ENCODE results near the gene PAQR5.
"Not testable (repeated sequence)": the region's sequence is repeated elsewhere in the genome, so short reads cannot be mapped to it uniquely, and the experiment has no call there.

The PAQR5 gene

GRCh38 chr15:69298697-69299441, at the start of gene PAQR5:
Gene PAQR5, plus strand, starts transcription at chr15:69298912. Its CDS starts 61,169 bp downstream, at chr15:69360081.
- peak; percentile 78 for DNase-seq

- DNase-seq, result no peak
These were observed 45.6 kb upstream of the PAQR5 start for GRCh38 chr15:69253156-69253555.

- DNase-seq, result peak; percentile 59
These were observed 33.3 kb upstream of the PAQR5 start for GRCh38 chr15:69265347-69265955.

GRCh38 chr15:69271217-69271616, 27.5 kb upstream of the PAQR5 start:
- DNase-seq, result no peak

- no peak for DNase-seq
These were observed 26.6 kb upstream of the PAQR5 start for GRCh38 chr15:69272139-69272538.

- DNase-seq, result no peak
These were observed 25.8 kb upstream of the PAQR5 start for GRCh38 chr15:69272891-69273290.

GRCh38 chr15:69275074-69275670, 23.5 kb upstream of the PAQR5 start:
- DNase-seq, result peak; percentile 36

- no peak for DNase-seq
These were observed 22.7 kb upstream of the PAQR5 start for GRCh38 chr15:69275933-69276560.

- DNase-seq, result no peak
These were observed 21.4 kb upstream of the PAQR5 start for GRCh38 chr15:69277316-69277715.

GRCh38 chr15:69279636-69280035, 19.1 kb upstream of the PAQR5 start:
- DNase-seq, result no peak

- DNase-seq, result no peak
These were observed 17.9 kb upstream of the PAQR5 start for GRCh38 chr15:69280783-69281182.

- DNase-seq, result no peak
These were observed 16.5 kb upstream of the PAQR5 start for GRCh38 chr15:69282104-69282743.

- DNase-seq, result no peak
These were observed 12.9 kb upstream of the PAQR5 start for GRCh38 chr15:69285834-69286233.

GRCh38 chr15:69288011-69288410, 10.7 kb upstream of the PAQR5 start:
- no peak for DNase-seq

- DNase-seq, result no peak
These were observed 10.0 kb upstream of the PAQR5 start for GRCh38 chr15:69288531-69289341.

GRCh38 chr15:69289342-69290146, 9.2 kb upstream of the PAQR5 start:
- peak; percentile 11 for DNase-seq

- DNase-seq, result peak; percentile 51
These were observed 8.2 kb upstream of the PAQR5 start for GRCh38 chr15:69290346-69291164.

- not testable (repeated sequence) for DNase-seq
These were observed 7.1 kb upstream of the PAQR5 start for GRCh38 chr15:69291651-69292050.

GRCh38 chr15:69292826-69293420, 5.8 kb upstream of the PAQR5 start:
- no peak for DNase-seq

Data from NCI-H82 (cell line).